Stimulated activated CD4-positive, alpha-beta T cell treated with anti-CD3 and anti-CD28 coated beads, TNF-alpha, amount 100 ng/mL, for 24 hours (primary cell): ENCODE measurements around the gene SNTG2.

ENCODE experiments used
- DNase-seq, 3 experiments: peaks; one replicate each; pipeline ENCODE4 v3.0.0-alpha.2; 2020; ENCODE audit warnings: low read depth in 3 of 3

SNTG2 gene

DNA sequence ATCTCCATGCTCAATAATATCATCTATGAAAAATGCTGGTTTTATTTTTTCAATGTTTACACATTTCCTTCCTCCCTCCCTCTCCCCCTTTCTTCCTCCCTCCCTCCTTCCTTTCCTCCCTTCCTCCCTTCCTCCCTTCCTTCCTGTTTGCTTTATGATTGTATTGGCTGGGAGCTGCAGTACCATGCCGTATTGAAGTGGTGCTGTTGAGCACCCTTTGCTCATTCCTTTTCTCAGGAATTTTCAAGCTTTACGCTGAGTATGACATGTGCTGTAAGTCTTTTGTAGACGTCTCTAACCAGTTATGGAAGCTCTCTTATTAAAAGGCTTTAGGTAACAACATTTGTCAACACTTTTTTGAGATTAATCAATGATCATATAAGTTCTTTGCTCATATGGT, 100.4 kb downstream of the SNTG2 start:
- no peak for DNase-seq

DNA sequence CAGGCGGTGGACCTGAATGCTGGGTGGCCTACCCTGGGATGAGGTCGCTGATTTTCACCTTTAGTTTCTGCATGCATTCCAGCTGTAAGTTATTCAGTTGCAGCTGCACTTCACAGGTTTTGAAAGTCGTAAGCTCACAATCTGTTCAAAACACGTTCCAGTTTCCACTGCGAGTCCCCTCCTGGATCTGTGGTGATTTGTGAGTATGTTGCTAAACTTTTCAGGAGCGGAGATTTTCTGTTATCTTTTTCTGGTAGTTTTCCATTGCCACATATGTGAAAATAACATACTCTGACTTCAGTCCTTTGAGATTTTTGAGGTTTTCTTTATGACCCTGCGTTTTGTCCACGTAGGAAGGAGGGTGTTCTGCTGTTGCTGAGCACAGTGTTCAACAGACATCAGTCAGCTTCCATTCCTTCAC, 102.1 kb downstream of the SNTG2 start:
- DNase-seq: no peak

DNA sequence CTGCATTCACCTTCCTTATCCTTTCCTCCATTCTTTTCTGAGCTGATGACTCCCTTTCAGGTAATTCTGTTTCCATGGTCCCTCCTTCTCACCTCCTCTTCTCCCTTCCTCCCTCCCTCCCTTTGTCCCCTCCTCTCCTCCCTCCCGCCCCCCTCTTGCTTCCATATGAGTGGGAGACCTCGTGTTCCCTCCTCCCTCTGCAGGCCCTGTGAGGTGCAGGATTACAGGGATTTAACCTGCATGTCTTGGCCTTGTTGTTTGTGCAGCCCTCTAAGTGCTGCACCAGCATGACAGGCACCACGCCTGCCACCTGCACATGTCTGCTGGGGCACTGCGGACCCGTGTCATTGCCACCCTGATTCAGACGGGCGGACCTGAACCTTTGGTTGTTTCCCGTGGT, 103.1 kb downstream of the SNTG2 start:
- no peak for DNase-seq

DNA sequence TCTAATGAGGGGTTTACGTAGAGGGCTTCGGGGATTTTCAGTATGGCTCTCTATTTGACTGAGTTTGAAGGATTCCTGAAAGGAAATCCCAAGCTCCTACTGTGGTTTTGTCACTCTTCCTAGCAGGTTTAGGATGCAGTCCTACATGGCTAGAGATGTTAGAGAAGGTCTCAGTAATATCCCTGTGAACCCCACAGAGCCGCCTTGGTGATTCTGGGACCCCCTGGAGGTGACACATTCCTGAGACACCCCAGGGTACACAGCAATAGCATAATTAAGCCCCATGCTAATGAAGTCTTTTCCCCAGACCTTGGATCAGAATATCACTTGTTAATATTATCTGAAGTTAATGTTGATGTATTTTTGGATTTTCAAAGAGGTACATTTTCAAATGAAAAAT, 103.8 kb downstream of the SNTG2 start:
- no peak for DNase-seq

DNA sequence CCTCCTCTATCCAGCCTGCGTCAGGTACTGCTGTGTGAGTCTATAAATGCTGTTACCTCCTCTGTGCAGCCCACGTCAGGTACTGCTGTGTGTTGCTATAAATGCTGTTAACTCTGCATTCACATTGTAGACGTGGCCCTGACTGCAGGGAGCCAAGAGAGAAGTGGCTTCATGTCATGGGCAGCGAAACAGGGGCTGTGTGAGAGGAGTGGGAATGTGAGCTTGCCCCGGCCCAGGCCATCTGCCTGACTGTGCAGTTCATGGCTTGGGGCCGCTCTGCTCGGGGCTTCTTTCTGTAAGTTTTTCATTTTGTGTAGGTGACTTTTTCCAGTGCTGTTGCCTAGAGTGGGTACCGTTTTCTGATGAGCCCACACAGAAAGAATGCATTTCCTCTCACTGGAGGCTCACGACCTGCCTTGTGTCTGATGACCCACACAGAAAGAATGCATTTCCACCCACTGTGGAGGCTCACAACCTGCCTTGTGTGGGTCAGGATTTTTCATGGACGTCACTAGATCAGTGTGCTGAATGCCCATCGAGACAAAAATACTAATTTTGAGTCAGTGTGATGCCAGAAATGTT, 104.5 kb downstream of the SNTG2 start:
- DNase-seq: no peak

DNA sequence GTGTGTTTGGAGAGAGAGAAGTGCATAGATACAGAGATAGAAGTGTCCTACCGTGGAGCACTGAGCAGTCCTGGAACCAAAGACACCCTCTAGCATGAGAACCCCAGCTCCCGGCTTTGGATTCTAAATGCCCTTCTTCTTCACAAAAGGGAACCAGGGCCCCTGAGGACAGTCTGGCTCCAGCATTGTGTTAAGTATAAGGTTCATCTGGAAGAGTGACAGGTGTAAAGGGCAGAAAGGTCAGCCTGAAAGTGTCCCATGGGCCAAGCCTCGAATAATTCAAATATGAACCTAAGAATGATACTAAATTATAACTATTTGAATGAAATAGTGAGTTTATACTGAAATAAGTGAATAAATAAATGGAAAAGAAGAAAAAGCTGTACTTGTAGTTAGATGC, 109.7 kb downstream of the SNTG2 start:
- no peak for DNase-seq

DNA sequence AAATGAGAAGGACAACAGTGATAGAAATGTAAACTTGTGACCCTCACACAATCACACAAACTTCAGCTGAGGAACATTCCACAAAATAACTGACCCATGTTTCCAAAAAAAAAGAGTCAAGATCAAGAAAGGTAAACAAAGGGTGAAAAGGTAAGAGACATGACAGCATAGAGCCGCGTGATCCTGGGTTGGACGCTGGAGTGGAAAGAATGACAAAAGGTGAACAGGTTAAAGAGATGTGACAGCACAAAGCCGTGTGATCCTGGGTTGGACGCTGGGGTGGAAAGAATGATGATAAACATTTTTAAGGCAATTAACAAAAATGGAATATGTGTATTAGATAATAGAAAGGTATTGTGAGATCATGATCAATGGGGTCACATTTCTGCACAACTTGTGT, 110.3 kb downstream of the SNTG2 start:
- no peak for DNase-seq

DNA sequence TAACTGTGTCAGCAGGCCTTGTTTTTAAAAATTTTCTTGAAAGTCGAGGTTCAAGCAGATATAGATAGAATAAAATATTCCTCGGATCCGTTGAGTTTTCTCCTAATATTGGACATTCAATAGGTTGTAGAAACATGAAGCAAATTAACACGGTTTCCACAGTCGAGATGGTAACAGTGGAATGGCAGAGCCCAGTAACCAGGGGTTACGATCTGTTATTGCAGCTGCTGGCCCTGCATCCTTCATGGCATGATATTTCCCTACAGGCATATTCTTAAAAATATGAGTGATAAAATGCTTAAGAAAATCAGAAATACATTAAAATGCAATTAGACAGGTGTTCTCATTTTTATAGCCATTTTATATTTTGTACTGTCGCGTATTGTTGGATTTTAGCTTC, 117.6 kb downstream of the SNTG2 start:
- no peak for DNase-seq

DNA sequence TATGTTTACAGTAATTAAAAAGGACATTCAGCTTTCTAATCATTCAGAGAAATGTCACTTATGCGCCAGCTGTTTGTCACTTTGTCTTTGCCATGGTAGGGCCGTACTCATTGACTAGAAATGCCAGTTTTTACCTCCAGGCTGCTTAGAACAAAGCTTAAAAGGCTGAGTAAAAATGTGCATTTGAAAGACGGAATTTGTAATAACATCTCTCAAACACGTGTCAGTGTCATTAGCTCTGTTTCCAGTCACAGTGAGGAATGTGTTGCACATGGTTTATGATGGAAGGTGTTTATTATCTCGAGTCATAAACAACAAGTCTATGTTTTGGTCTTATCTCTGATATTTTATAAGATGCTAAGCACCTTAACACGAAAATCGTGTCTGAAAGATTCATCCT, 118.2 kb downstream of the SNTG2 start:
- DNase-seq: no peak

DNA sequence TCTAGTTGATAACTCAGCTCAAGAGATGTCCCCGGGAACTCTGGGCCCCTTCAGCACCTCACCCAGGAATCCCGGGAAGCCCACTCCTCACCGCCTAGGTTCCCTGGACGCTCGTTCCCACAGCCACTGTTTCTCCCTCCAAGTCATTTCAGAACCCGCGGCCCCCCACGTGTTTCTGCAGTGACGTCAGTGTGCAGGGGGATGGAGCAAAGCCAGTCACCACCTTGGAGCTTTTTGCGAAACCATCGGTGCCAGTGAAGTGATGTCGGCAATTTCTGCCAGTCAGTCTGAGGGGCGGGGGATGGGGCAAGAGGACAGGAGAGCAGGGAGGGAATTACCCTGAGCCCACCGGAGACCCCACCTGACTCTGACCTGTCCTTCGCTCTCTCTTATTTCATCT, 119.2 kb downstream of the SNTG2 start:
- DNase-seq: no peak

DNA sequence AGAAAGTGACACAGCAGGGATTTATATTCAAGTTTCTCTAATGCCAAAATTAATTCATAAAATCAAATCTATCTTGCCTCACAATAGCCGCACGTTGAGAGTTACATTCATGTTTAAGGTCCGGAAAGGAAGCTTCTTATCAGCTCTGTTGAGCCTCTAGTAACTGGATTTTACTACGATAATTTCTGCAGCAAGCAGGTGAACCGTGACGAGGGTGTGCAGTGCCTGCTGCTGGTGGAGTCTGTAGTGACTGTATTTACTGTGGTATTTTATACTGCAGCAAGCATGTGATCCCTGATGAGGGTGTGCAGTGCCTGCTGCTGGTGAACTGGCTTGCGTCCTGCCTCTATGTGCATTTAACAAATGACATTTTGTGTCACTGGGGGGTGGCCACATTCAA, 120.0 kb downstream of the SNTG2 start:
- DNase-seq: no peak

DNA sequence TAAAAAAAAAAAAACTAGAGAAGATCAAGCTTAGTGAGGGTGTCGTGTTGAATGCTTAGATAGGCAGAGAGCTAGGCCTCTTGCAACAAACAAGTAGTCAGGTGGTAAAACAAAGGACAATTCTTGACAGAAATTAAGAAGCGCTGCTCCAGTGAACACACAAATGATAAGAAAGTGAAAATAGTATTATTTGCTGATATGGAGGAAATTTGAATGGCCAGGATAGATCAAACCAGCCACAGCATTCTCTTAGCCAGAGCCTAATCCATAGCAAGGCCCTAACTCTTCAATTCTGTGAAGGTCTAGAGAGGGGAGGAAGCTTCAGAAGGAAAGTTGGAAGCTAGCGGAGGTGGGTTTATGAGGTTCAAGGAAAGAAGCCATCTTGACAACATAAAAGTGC, 121.0 kb downstream of the SNTG2 start:
- no peak for DNase-seq

DNA sequence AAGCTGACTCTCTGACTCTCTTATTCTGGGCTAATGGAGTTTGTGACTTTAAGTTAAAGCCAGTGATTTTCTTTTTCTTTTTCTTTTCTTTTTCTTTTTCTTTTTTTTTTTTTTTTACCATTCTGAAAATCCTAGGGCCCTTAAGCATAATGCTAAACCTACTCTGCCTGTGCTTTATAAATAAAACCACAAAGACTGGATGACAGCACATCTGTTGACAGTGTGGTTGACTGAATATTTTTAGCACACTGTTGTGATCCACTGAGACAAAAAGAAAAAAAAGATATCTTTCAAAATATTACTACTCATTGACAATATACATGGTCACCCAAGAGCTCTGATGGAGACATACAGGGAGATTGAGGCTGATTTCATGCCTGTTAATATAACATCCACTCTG, 121.6 kb downstream of the SNTG2 start:
- DNase-seq: no peak

DNA sequence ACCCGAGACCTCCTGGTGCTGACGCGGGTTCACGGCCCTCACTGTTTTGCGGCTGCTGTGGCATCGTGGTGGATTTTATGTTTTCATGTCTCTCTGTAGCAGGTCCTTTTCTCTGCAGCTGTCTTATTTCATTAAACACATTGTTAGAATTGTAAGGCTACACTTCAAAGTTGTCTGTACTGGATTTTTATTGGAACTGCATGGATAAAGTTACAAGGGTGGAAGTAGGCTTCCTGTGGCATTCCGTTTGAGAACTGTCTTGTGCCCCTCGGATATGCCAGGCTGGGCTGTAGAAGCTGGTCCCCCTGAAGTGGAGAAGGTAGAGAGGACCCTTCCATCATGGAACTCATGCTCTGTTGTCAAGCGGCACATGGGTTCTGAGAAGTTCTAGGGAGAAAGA, 127.3 kb downstream of the SNTG2 start:
- no peak for DNase-seq

DNA sequence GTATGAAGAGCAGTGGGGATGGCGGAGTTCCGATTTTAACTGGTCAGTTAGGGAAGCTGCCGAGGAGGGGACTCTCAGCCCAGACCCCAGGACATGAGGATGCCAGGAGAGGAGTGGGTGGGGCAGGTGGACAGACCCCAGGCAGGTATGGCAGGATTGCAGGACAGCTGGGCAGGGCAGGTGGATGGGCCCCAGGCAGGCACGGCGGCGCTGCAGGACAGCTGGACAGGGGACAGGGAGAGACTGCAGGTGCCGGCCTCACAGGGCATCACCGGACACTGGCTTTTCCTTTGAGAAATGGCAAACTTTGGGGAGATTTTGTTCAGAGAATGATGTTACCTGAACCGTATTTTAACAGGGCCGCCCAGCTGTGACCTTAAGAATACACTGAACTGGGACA, 127.7 kb downstream of the SNTG2 start:
- no peak for DNase-seq

DNA sequence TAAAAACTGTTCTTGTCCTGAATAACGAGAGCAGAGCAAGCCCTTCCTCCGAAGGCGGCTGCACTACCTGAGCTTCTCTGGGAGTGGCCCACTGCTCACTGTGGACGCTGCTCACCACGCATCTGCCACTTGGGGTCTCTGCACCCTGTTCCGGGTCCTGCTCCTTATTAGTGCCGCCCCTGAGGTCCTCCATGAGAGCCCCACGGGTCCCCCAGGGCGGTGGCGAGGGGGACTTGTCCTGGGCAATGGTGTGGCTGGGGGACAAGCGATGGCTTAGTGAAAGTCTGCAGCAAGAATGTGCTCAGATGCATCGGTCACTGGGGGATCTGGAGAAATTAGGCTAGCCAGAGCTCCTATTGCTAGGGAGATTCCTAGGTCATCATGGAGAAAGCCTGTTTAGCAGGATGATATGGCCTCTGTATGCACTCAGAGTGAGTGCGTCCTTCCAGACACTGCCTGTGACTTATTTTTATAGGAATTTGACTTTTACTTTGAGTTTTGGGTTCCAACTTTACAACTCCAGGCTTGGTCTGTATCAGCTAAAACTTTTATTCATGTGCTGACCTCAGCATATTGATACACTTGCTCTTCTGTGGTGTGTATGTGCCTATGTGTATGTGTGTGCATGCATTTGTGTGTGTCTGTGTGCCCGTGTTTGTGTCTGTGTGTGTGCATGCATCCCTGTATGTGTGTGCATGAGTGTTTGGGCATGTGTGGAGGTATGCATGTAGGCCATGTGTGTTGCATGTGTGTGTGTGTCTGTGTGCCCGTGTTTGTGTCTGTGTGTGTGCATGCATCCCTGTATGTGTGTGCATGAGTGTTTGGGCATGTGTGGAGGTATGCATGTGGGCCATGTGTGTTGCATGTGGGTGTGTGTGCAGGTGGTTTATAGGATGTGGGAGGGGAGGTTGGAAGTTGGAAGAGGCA, 129.5 kb downstream of the SNTG2 start:
- DNase-seq: no peak

DNA sequence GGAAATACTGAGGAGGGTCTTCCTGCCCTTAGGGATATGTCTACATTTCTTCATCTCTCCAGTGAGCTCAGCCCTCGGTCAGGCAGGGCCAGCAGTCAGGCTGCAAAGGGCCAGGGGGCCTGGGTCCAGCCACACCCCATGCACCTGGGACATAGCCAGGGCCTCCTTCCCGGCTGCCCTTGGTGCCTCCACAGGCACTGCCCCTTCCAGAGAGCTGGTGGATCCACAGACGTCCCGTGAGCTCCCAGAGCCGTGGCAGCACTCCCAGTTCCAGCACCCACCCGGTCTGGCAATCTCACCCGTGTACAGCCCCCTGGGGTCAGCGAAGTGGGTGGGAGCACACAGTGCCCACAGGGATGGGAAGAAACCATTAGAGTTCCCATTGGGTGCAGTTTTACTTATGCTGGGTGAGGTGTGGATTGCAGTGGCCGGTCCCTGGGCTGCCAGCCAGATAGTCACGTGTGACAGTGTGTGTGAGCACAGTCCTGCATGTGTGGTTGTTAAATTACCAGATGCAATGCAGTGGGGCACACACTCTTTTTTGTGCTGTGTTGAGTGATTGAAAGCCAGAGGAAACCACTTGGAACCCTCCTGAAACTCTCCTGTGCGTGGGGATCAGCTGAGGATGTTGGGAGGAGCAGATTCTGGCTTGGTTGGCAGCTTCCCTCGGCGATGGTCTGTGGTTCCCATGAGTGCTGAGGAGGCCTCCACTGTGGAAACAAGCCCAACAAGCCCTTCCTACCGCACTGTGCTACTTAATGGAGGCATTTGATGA, 131.0 kb downstream of the SNTG2 start:
- no peak for DNase-seq

DNA sequence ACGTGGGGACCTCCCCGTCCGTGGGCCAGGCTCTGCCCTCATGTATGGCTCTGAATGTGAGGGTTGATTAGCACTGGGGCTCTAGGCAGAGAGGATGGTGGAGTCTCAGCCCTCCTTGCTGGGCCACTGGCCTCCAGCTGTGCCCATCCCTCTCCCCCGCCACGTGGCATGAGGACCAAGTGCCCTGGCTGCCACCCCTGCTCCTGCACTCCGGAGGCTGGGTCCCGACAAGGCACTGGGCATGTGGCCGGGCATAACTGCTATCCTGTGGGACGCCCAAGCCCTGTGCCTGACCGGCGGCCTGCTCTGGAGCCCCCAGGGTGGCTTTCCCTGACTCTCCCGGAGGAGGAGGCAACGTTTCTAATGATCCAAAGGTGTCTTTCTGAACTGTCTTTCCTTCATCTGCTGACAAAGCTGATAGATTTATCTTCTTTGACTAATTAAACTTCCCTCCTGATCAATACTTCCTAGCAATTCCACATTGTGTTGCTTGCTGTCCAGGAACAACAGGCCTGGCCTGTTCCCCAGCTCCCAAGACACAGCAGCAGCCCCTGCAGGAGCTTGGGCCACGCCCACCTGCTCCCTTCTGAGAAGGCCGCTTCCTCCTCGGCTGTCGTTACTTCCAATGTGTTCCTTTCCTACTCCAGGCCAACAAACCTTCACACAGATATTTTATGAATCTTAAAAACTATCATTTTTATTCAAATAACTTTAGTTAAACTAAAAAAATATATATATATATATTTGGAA, 132.0 kb downstream of the SNTG2 start:
- DNase-seq: no peak

DNA sequence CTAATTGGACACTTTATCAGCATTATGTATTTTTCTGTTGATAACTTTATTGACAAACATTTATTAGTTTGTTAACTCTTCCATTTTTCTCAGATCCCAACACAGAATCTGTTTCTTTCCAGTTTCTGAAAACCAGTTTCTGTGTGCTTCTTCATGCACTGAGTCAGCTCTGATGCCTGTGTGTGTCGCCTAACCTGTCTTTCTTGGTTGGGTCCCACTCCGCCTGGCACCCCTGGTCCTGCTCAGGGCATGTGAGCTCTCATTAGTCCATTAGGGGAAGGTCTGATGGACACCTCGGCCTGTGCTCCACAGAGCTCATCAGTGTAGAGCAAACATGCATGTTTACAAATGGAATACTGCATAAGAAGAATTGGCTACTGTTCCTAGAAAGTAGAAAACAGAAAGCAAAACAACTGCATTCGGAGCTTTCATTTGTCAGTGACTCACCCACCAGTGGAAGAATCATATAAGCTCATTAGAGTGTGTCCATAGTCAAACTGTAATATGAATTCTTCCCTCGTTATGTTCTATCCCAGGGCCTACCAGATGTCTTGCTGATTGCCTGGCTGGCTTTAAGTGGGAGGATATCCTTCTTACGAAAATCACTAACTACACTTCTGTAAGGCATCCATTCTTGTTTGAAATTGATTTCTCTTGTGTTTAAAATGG, 137.7 kb downstream of the SNTG2 start:
- DNase-seq: no peak

DNA sequence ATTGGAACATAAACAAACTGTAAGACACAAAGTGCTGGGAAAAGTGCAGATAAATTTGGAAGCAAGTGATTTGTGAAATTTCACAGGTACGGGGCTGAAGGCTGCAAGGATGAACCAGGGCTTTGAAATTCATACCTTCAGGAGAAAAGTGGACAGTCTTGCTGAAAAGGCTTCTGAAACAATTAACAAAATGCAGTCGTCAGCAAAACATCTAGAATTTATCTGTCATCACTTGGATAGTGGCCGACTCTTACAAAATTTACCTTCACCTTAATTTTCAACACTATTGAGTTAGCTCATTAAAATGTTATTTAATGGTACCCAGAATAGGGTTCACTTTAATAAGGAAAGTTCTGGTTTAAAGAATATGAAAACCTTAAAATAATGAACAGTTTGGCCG, 138.3 kb downstream of the SNTG2 start:
- DNase-seq: no peak

DNA sequence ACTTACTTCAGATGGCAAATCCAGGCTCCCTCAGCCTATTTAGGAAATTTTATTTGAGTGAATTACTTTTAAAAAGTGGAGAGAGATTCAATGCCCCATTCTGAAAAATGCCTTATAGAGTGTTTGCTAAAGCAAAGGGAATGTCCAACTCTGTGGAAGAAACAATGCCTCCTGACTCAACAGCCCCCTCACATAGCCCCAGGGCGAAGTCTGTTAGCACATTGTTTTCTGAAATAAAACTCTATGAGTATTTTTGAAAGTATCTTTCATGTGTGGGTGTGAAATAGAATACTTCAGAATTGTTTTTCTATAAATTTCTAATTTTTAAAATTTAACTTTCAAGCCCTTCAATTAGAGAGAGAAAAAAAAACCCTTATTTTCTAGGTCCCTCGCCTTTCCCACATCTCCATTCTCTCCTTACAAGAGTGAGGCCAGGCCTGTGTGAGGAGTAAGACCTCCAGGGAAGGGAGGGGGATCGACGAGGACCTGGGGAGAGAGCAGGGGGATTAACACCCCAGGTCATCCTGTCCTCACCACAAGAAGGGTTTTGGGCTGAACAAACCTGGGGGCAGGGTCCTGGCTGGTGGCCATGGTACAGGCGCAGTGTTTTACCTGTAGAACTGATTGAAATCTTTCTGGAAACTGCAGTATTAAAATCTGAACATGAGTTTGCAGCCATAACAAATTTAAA, 141.4 kb downstream of the SNTG2 start:
- DNase-seq: no peak
